HCT116 (cell line): ENCODE results near the gene GCN1. TPM values are rescaled to one million over a fixed set of nuclear protein-coding genes. Genes with fewer than 3 reads are reported as not detected.

Experiments used
- ATAC-seq: fragments of 200-7000 bp; cut with Tn5 transposase; 2 replicates; pipeline ENCODE4 v1.9.1; 2020; ENCODE audit warnings: mild to moderate bottlenecking, moderate library complexity
- BruUV-seq: library from RNA; stranded (reverse); fragments of 400-500 nt; replicated peaks from 2 replicates; lab custom pipeline; 2021; lab: Mats Ljungman, UMichigan
- CTCF ChIA-PET: fragments of 300-600 bp; sonication (Branson Sonifier 250); formaldehyde crosslinking; loops from one replicate; lab custom pipeline; 2021; ENCODE audit warnings: antibody characterized with exemption; lab: Charles Lee
- POLR2A ChIA-PET: fragments of 300-600, 350-600 bp; sonication (Branson Sonifier 250); formaldehyde crosslinking; loops from one replicate; lab custom pipeline; 2021; ENCODE audit warnings: antibody characterized with exemption; lab: Charles Lee
- RAD21 ChIA-PET, 2 experiments: fragments of 300-600 bp; sonication (Branson Sonifier 250); formaldehyde crosslinking; loops; one replicate each; lab custom pipeline; 2023; ENCODE audit warnings: low total read pairs in 2 of 2; ENCODE audit not compliant: uncharacterized antibody in 2 of 2, unreplicated experiment in 2 of 2, low non-redundant PET in 1 of 2; lab: Charles Lee
- DNase-seq: peaks from one replicate; pipeline ENCODE4 v3.0.0-alpha.2; 2010; ENCODE audit warnings: low read depth, low spot score
- H2AFZ ChIP-seq: fragments of 200-600 bp; shearing (Covaris generic), sonication (generic); 2 replicates; pipeline ENCODE4 v1.6.1; 2017; ENCODE audit warnings: low read depth, mixed run types, mixed read lengths, antibody characterized with exemption, low read length; ENCODE audit not compliant: poor library complexity, severe bottlenecking
- H3K27ac ChIP-seq: 2 replicates; pipeline ENCODE4 v1.5.1; 2012; ENCODE audit warnings: low read depth, low read length
- H3K27me3 ChIP-seq: fragments of 200-600 bp; sonication (generic); 2 replicates; pipeline ENCODE4 v1.6.1; 2016; ENCODE audit warnings: mixed run types, low read length, mixed read lengths; ENCODE audit not compliant: insufficient read depth
- H3K36me3 ChIP-seq, 2 experiments: fragments of 200-500 bp in 1 of 2; fragments of 200-600 bp in 1 of 2; sonication (Bioruptor generic) in 1 of 2; sonication (generic) in 1 of 2; 2 replicates each; pipeline versions ENCODE4 v1.5.1 to v1.6.1; 2014 to 2016; ENCODE audit warnings: low read length in 2 of 2, inconsistent platforms in 1 of 2, mixed read lengths in 1 of 2, mixed run types in 1 of 2; ENCODE audit not compliant: insufficient read depth in 2 of 2, control insufficient read depth in 1 of 2
- H3K4me1 ChIP-seq, 2 experiments: fragments of 200-600 bp in 1 of 2; sonication (generic) in 1 of 2; 2 replicates each; pipeline versions ENCODE4 v1.5.1 to v1.6.1; 2012 to 2017; ENCODE audit warnings: low read length in 2 of 2, inconsistent platforms in 1 of 2, mild to moderate bottlenecking in 1 of 2, mixed read lengths in 1 of 2, mixed run types in 1 of 2, moderate library complexity in 1 of 2; ENCODE audit not compliant: insufficient read depth in 2 of 2, control insufficient read depth in 1 of 2
- H3K4me2 ChIP-seq: fragments of 200-600 bp; sonication (generic); 2 replicates; pipeline ENCODE4 v1.6.1; 2017; ENCODE audit warnings: mixed run types, low read length, mixed read lengths
- H3K4me3 ChIP-seq, 2 experiments: fragments of 200-600 bp in 1 of 2; sonication (generic) in 1 of 2; replicated peaks in 1 of 2; 2 replicates each; pipeline ENCODE4 v1.5.1; 2011 to 2016; ENCODE audit warnings: low read length in 2 of 2, control low read depth in 1 of 2, low read depth in 1 of 2, mild to moderate bottlenecking in 1 of 2, mixed read lengths in 1 of 2, mixed run types in 1 of 2
- H3K79me2 ChIP-seq: fragments of 200-600 bp; sonication (generic); 2 replicates; pipeline ENCODE4 v1.6.1; 2017; ENCODE audit warnings: mild to moderate bottlenecking, mixed run types, low read length, moderate library complexity, mixed read lengths; ENCODE audit not compliant: insufficient read depth
- H3K9ac ChIP-seq: fragments of 200-600 bp; sonication (generic); 2 replicates; pipeline ENCODE4 v1.6.1; 2016; ENCODE audit warnings: low read length, mixed read lengths
- H3K9me2 ChIP-seq: fragments of 200-600 bp; sonication (generic), shearing (Covaris generic); 2 replicates; pipeline ENCODE4 v1.6.1; 2017; ENCODE audit warnings: mixed run types, mild to moderate bottlenecking, moderate library complexity; ENCODE audit not compliant: insufficient read depth
- H3K9me3 ChIP-seq, 2 experiments: fragments of 200-500 bp in 1 of 2; fragments of 200-600 bp in 1 of 2; sonication (Bioruptor generic) in 1 of 2; sonication (generic) in 1 of 2; 2 replicates each; pipeline ENCODE4 v1.6.1; 2014 to 2017; ENCODE audit warnings: low read length in 2 of 2, mixed read lengths in 2 of 2, inconsistent platforms in 1 of 2, low read depth in 1 of 2, mild to moderate bottlenecking in 1 of 2, mixed run types in 1 of 2, moderate library complexity in 1 of 2; ENCODE audit not compliant: control insufficient read depth in 1 of 2, insufficient read depth in 1 of 2
- H4K20me1 ChIP-seq: fragments of 200-600 bp; sonication (generic), shearing (Covaris generic); 2 replicates; pipeline ENCODE4 v1.6.1; 2017; ENCODE audit warnings: mixed run types, mild to moderate bottlenecking, moderate library complexity; ENCODE audit not compliant: insufficient read depth
- CBX3 ChIP-seq: IDR thresholded peaks from 2 replicates; pipeline ENCODE4 v1.6.1; 2012; ENCODE audit warnings: low read depth
- CEBPB ChIP-seq: IDR thresholded peaks from 2 replicates; pipeline ENCODE4 v1.6.1; 2012; ENCODE audit warnings: low read depth
- ELF1 ChIP-seq: IDR thresholded peaks from 2 replicates; pipeline ENCODE4 v1.6.1; 2012; ENCODE audit warnings: low read depth, borderline replicate concordance
- JUND ChIP-seq: IDR thresholded peaks from 2 replicates; pipeline ENCODE4 v1.6.1; 2012
- POLR2A ChIP-seq: IDR thresholded peaks from 2 replicates; pipeline ENCODE4 v1.7.0; 2011; ENCODE audit warnings: borderline replicate concordance; ENCODE audit not compliant: insufficient read depth, insufficient read length; ENCODE audit errors: extremely low read depth
- RAD21 ChIP-seq: IDR thresholded peaks from 2 replicates; pipeline ENCODE4 v1.6.1; 2012; ENCODE audit warnings: low read depth, mild to moderate bottlenecking
- SRF ChIP-seq: IDR thresholded peaks from 2 replicates; pipeline ENCODE4 v1.6.1; 2012; ENCODE audit warnings: low read depth
- ZBTB33 ChIP-seq: IDR thresholded peaks from 2 replicates; pipeline ENCODE4 v1.6.1; 2011; ENCODE audit warnings: mild to moderate bottlenecking, low read length, moderate library complexity; ENCODE audit not compliant: insufficient replicate concordance; ENCODE audit errors: extremely low read depth
- intact Hi-C: fragments of 100-400 bp; cut with micrococcal nuclease; formaldehyde crosslinking; loops from 2 replicates; pipeline ENCODE4 v1.10.0; 2022
- total RNA-seq: library from RNA; stranded (reverse); gene quantifications from one replicate; pipeline ENCODE4 v1.2.1, GENCODE V29; 2021; ENCODE audit not compliant: unreplicated experiment

GCN1 gene
- total RNA-seq, 1 experiment from 2014 or later: 184 TPM

- TF ChIP-seq ZBTB33 (no peak), SRF (no peak), POLR2A (no peak), JUND (no peak), RAD21 (no peak)
Observed at GRCh38 chr12:120130011-120130410, 64.5 kb downstream of the GCN1 start (continued).

DNA sequence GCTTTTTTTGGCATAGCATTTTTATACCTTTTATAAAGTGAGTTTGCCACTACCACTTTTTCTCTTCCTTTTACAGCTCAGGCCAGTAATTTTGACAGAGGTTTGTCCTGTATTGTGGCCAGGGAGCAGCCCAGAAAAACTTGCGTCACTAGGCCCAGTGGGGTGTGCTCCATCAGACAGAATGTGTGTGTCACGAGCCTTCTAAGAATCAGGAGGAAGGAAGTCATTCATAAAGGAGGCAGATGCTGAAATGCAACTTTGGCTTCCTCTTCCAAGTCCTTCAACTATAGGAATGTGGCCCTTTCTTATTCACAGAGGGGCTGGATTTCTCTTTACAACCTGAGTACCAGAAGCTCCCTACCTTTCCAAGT is 67.9 kb downstream of the GCN1 start:
- TF ChIP-seq ELF1: no peak
- TF ChIP-seq CEBPB: no peak
- no peak for TF ChIP-seq CBX3
- no peak for TF ChIP-seq POLR2A
- ChIA-PET POLR2A (no interaction called here), RAD21 (no interaction called here), CTCF (interaction anchor here (1.4 kb wide), 1 partner anchor 39 kb away, joined by 3 read pairs; no protein-coding TSS in a partner anchor)
- Histone ChIP-seq H4K20me1 (no peaks in the 10 kb centered on the region; the same call in 1 of the 2 replicates), H3K4me3 (no peak overlapping the region), H2AFZ (no peak overlapping the region), H3K36me3 (peaks cover 36 to 45% of the 10 kb centered on the region in 2 experiments), H3K4me1 (no peaks in the 10 kb centered on the region), H3K9me2 (no peaks in the 10 kb centered on the region), H3K27ac (no peak overlapping the region), H3K4me2 (no peak overlapping the region), H3K9ac (no peak overlapping the region), H3K27me3 (no peaks in the 10 kb centered on the region), H3K79me2 (no peaks in the 10 kb centered on the region), H3K9me3 (no peaks in the 10 kb centered on the region)
- intact Hi-C loops: no loop called here
- ATAC-seq (no peak), DNase-seq (no peak)
- BruUV-seq: no TSS peak
